IMR-90 (cell line): ENCODE data around the gene RC3H2. TPM values are rescaled to one million over a fixed set of nuclear protein-coding genes. Genes with fewer than 3 reads are reported as not detected.

ENCODE experiments used
- ATAC-seq: fragments of 200-7000 bp; cut with Tn5 transposase; 2 replicates; pipeline ENCODE4 v1.9.1; 2020; ENCODE audit warnings: low read depth, mild to moderate bottlenecking, moderate library complexity
- BruUV-seq: library from RNA; stranded (reverse); fragments of 400-500 nt; replicated peaks from 2 replicates; lab custom pipeline; 2021; lab: Mats Ljungman, UMichigan
- CTCF ChIA-PET: fragments of 300-600 bp; formaldehyde crosslinking; extraction: SDS; loops from one replicate; lab custom pipeline; 2021; ENCODE audit warnings: antibody characterized with exemption; lab: Yijun Ruan, JAX
- POLR2A ChIA-PET: fragments of 300-600 bp; sonication (Branson Sonifier 250); formaldehyde crosslinking; loops from one replicate; lab custom pipeline; 2022; ENCODE audit warnings: antibody characterized with exemption; ENCODE audit not compliant: unreplicated experiment; lab: Charles Lee
- DNase-seq: peaks from one replicate; pipeline ENCODE4 v3.0.0; 2013
- H2AFZ ChIP-seq: replicated peaks from 2 replicates; pipeline ENCODE3; 2013; ENCODE audit warnings: low read length, mild to moderate bottlenecking; ENCODE audit not compliant: poor library complexity
- H2AK5ac ChIP-seq: 2 replicates; pipeline ENCODE4 v1.6.1; 2013; ENCODE audit warnings: low read depth, low read length, inconsistent platforms
- H2AK9ac ChIP-seq: replicated peaks from 2 replicates; pipeline ENCODE3; 2013; ENCODE audit warnings: mild to moderate bottlenecking, low read depth, low read length, moderate library complexity; ENCODE audit not compliant: poor library complexity
- H2BK120ac ChIP-seq: 2 replicates; pipeline ENCODE4 v1.6.1; 2013; ENCODE audit warnings: low read depth, low read length, inconsistent platforms
- H2BK15ac ChIP-seq: 3 replicates; pipeline ENCODE4 v1.6.1; 2013; ENCODE audit warnings: low read depth, low read length, inconsistent platforms
- H2BK20ac ChIP-seq: 2 replicates; pipeline ENCODE4 v1.6.1; 2013; ENCODE audit warnings: low read depth, mild to moderate bottlenecking, inconsistent platforms, low read length, moderate library complexity
- H2BK5ac ChIP-seq: 2 replicates; pipeline ENCODE4 v1.6.1; 2013; ENCODE audit warnings: mild to moderate bottlenecking, low read depth, low read length, inconsistent platforms; ENCODE audit not compliant: poor library complexity, severe bottlenecking
- H3K14ac ChIP-seq: replicated peaks from 2 replicates; pipeline ENCODE4 v1.6.1; 2013; ENCODE audit warnings: low read depth, low read length, inconsistent platforms
- H3K18ac ChIP-seq: 2 replicates; pipeline ENCODE4 v1.6.1; 2013; ENCODE audit warnings: low read depth, low read length, control low read depth
- H3K23ac ChIP-seq: 2 replicates; pipeline ENCODE4 v1.6.1; 2013; ENCODE audit warnings: low read depth, low read length, inconsistent platforms
- H3K27ac ChIP-seq: 2 replicates; pipeline ENCODE4 v1.5.1; 2013; ENCODE audit warnings: mild to moderate bottlenecking, control low read depth, low read length; ENCODE audit not compliant: insufficient read depth
- H3K27me3 ChIP-seq: 2 replicates; pipeline ENCODE4 v1.6.1; 2013; ENCODE audit warnings: low read length; ENCODE audit not compliant: control insufficient read depth, insufficient read depth
- H3K36me3 ChIP-seq: 2 replicates; pipeline ENCODE4 v1.6.1; 2013; ENCODE audit warnings: low read length, mixed read lengths; ENCODE audit not compliant: control insufficient read depth, insufficient read depth
- H3K4ac ChIP-seq: 2 replicates; pipeline ENCODE4 v1.6.1; 2013; ENCODE audit warnings: low read depth, low read length, inconsistent platforms
- H3K4me1 ChIP-seq: 2 replicates; pipeline ENCODE4 v1.6.1; 2013; ENCODE audit warnings: low read length, mixed read lengths; ENCODE audit not compliant: control insufficient read depth, insufficient read depth
- H3K4me2 ChIP-seq: 2 replicates; pipeline ENCODE4 v1.6.1; 2013; ENCODE audit warnings: low read depth, mild to moderate bottlenecking, control low read depth, low read length, moderate library complexity
- H3K4me3 ChIP-seq: 2 replicates; pipeline ENCODE4 v1.5.1; 2013; ENCODE audit warnings: low read depth, mild to moderate bottlenecking, control low read depth, low read length, moderate library complexity; ENCODE audit not compliant: insufficient read depth
- H3K56ac ChIP-seq: 2 replicates; pipeline ENCODE4 v1.6.1; 2013; ENCODE audit warnings: low read length, inconsistent platforms; ENCODE audit not compliant: insufficient read depth; ENCODE audit errors: extremely low read depth
- H3K79me1 ChIP-seq, 2 experiments: 2 replicates each; pipeline ENCODE4 v1.6.1; 2013; ENCODE audit warnings: low read length in 2 of 2, inconsistent platforms in 1 of 2, low read depth in 1 of 2
- H3K9ac ChIP-seq: 2 replicates; pipeline ENCODE4 v1.6.1; 2013; ENCODE audit warnings: low read depth, low read length, control low read depth
- H3K9me1 ChIP-seq: 2 replicates; pipeline ENCODE4 v1.6.1; 2013; ENCODE audit warnings: low read length, inconsistent platforms; ENCODE audit not compliant: insufficient read depth
- H3K9me3 ChIP-seq: 2 replicates; pipeline ENCODE4 v1.6.1; 2013; ENCODE audit warnings: low read length; ENCODE audit not compliant: control insufficient read depth, insufficient read depth
- H4K20me1 ChIP-seq: 2 replicates; pipeline ENCODE4 v1.6.1; 2013; ENCODE audit warnings: low read length, inconsistent platforms; ENCODE audit not compliant: insufficient read depth
- H4K5ac ChIP-seq: 2 replicates; pipeline ENCODE4 v1.6.1; 2013; ENCODE audit warnings: mild to moderate bottlenecking, low read depth, low read length, control low read depth
- H4K8ac ChIP-seq, 2 experiments: 2 replicates each; pipeline ENCODE4 v1.6.1; 2013; ENCODE audit warnings: low read depth in 2 of 2, low read length in 2 of 2, control low read depth in 1 of 2, inconsistent platforms in 1 of 2
- H4K91ac ChIP-seq: 2 replicates; pipeline ENCODE4 v1.6.1; 2013; ENCODE audit warnings: low read depth, low read length, inconsistent platforms; ENCODE audit not compliant: insufficient read depth
- BHLHE40 ChIP-seq: fragments of 150-350 bp; IDR thresholded peaks from 2 replicates; pipeline ENCODE4 v1.6.1; 2016; ENCODE audit warnings: mild to moderate bottlenecking, low read depth, low read length
- CEBPB ChIP-seq: IDR thresholded peaks from 2 replicates; pipeline ENCODE4 v1.6.1; 2012; ENCODE audit warnings: low read depth, low read length, improper control_type of control experiment
- FOS ChIP-seq: fragments of 150-350 bp; IDR thresholded peaks from 2 replicates; pipeline ENCODE4 v1.6.1; 2016; ENCODE audit warnings: low read depth, low read length
- MXI1 ChIP-seq: IDR thresholded peaks from 2 replicates; pipeline ENCODE4 v1.6.1; 2012; ENCODE audit warnings: low read depth, mild to moderate bottlenecking, low read length, moderate library complexity, borderline replicate concordance
- POLR2A ChIP-seq: IDR thresholded peaks from 2 replicates; pipeline ENCODE4 v1.6.1; 2012; ENCODE audit warnings: mild to moderate bottlenecking, low read depth, low read length
- RAD21 ChIP-seq: IDR thresholded peaks from 2 replicates; pipeline ENCODE4 v1.6.1; 2012; ENCODE audit warnings: low read length, improper control_type of control experiment
- RCOR1 ChIP-seq: IDR thresholded peaks from 2 replicates; pipeline ENCODE4 v1.6.1; 2012; ENCODE audit warnings: mild to moderate bottlenecking, low read length, improper control_type of control experiment; ENCODE audit not compliant: insufficient replicate concordance
- USF2 ChIP-seq: fragments of 150-350 bp; IDR thresholded peaks from 2 replicates; pipeline ENCODE4 v1.6.1; 2017; ENCODE audit warnings: mild to moderate bottlenecking, antibody characterized with exemption, low read length, low read depth
- WGBS, 2 experiments: methylation state at CpG; one replicate each; pipeline versions ENCODE4 v1.1.5 to v1.1.7; 2013; ENCODE audit warnings: missing lambda C conversion rate in 2 of 2; ENCODE audit not compliant: insufficient read length in 1 of 2; ENCODE audit errors: extremely low coverage in 2 of 2; 5-methylcytosine and 5-hydroxymethylcytosine counted together
- dilution Hi-C: fragments of 300-500 bp; cut with HindIII; formaldehyde crosslinking; loops from one replicate; pipeline ENCODE4 v1.14.3; 2018; ENCODE audit warnings: low sequenced_read_pairs; ENCODE audit not compliant: unreplicated experiment
- in situ Hi-C: fragments of 300-500 bp; cut with MboI; formaldehyde crosslinking; loops from 3 replicates; pipeline ENCODE4 v1.14.3; 2019; ENCODE audit warnings: low sequenced_read_pairs, inconsistent platforms, mixed read lengths
- intact Hi-C: fragments of 100-400 bp; cut with micrococcal nuclease; formaldehyde crosslinking; loops from 2 replicates; pipeline ENCODE4 v1.10.0; 2022
- polyA plus RNA-seq, 3 experiments: library from polyadenylated mRNA; depleted of rRNA; stranded (reverse); fragments of >200 nt; gene quantifications; 2 replicates each; pipeline ENCODE4 v1.2.3, GENCODE V29; 2012; ENCODE audit warnings: low replicate concordance in 1 of 3
- total RNA-seq: library from RNA; depleted of rRNA; stranded (reverse); fragments of >200 nt; gene quantifications from 2 replicates; pipeline ENCODE4 v1.2.3, GENCODE V29; 2012

RC3H2 gene
- total and polyA plus RNA-seq, 2 of the 4 experiments (the other 2 are of a cell fraction): 14.7 to 58.4 TPM

GRCh38 chr9:122931226-122932121, 26.3 kb upstream of the RC3H2 start, which contains the start of gene ZBTB26:
Gene ZBTB26 (minus strand): TSS chr9:122931512. CDS start chr9:122919934, 11,578 bp downstream.
- BruUV-seq: TSS peak; percentile 78
- peak; percentile 89 for DNase-seq
- Histone ChIP-seq H3K27ac (peak within 1 kb of the TSS; percentile 92), H3K4me2 (peak within 1 kb of the TSS; percentile 97), H2AK9ac (peak within 1 kb of the TSS; percentile 94), H3K4me1 (peaks cover 2% of the 10 kb centered on the region), H3K9ac (peak within 1 kb of the TSS; percentile 98), H3K36me3 (peaks cover 4% of the 10 kb centered on the region), H4K91ac (peak within 1 kb of the TSS; percentile 72), H4K5ac (peak within 1 kb of the TSS; percentile 83), H3K79me1 (peaks cover 29 to 49% of the 10 kb centered on the region in 2 experiments), H3K9me1 (no peaks in the 10 kb centered on the region), H2BK20ac (no peak within 1 kb of the TSS), H4K20me1 (no peaks in the 10 kb centered on the region), H3K56ac (peak within 1 kb of the TSS; percentile 79), H2BK15ac (no peak within 1 kb of the TSS), H2AK5ac (peak within 1 kb of the TSS; percentile 18; the same call in 1 of the 2 replicates), H2BK120ac (peak within 1 kb of the TSS; percentile 42; the same call in 1 of the 2 replicates), H3K18ac (peak within 1 kb of the TSS; percentile 22), H2AFZ (peak within 1 kb of the TSS; percentile 98), H2BK5ac (peak within 1 kb of the TSS; percentile 76), H3K9me3 (no peaks in the 10 kb centered on the region), H3K14ac (peak within 1 kb of the TSS; percentile 85), H3K27me3 (no peaks in the 10 kb centered on the region), H3K4ac (peak within 1 kb of the TSS; percentile 75), H4K8ac (peak within 1 kb of the TSS; percentile 76 to 77), H3K4me3 (peak within 1 kb of the TSS; percentile 90), H3K23ac (peak within 1 kb of the TSS; percentile 93)
- dilution Hi-C loops: no loop called here
- peak; percentile 10 for TF ChIP-seq RAD21
- TF ChIP-seq RCOR1: no peak
- peak; percentile 85 for TF ChIP-seq USF2
- TF ChIP-seq BHLHE40: no peak
- no peak for TF ChIP-seq CEBPB
- peak; percentile 24 for TF ChIP-seq MXI1
- peak; percentile 77 for TF ChIP-seq POLR2A
- 0 out of 2 replicates have a peak, but pooled peaks have one; percentile 14 for TF ChIP-seq FOS
- POLR2A ChIA-PET: interaction anchor here (0.5 to 1.0 kb wide), 2 partner anchors 9 to 18 kb away, joined by 3 read pairs; partner anchors contain the start of gene RABGAP1
- peak; percentile 98 for ATAC-seq
- intact Hi-C loops: loop anchor here (1.0 kb wide), 1 partner anchor 9 kb away; no protein-coding TSS in a partner anchor
- CTCF ChIA-PET: interaction anchor here (0.6 kb wide), 1 partner anchor 10 kb away, joined by 3 read pairs; no protein-coding TSS in a partner anchor
- 0% methylated on average over 14 of the region's 51 CpGs; no CpG with 5 or more reads in 1 of the 2 experiments for WGBS, 2 experiments
- in situ Hi-C loops: no loop called here
